Breast epithelium (tissue), 3 donors: Measurements from ENCODE around the gene TMEM35B.

Source experiments
- CTCF ChIP-seq, 3 donors: fragments of 450-650 bp; IDR thresholded peaks; one replicate each; pipeline ENCODE4 v1.5.1; 2016 to 2017; ENCODE audit warnings: antibody characterized with exemption in 3 of 3, mild to moderate bottlenecking in 3 of 3, moderate library complexity in 3 of 3
- POLR2A ChIP-seq: fragments of 450-650 bp; IDR thresholded peaks from one replicate; pipeline ENCODE4 v1.6.1; 2016; ENCODE audit warnings: antibody characterized with exemption, mild to moderate bottlenecking, moderate library complexity

GRCh38 chr1:35016406-35016805 lies 31.3 kb upstream of the TMEM35B start:
- TF ChIP-seq CTCF (IDR thresholded peaks at IDR 0.05) (no peak), POLR2A (no peak)
